Body of pancreas (tissue), 4 donors: ENCODE results near the gene PCOLCE2.

Source experiments
- POLR2A ChIP-seq, 3 donors: fragments of 450-650 bp; IDR thresholded peaks; one replicate each; pipeline ENCODE4 v1.6.1; 2016; ENCODE audit warnings: antibody characterized with exemption in 3 of 3, mild to moderate bottlenecking in 2 of 3
- TF ChIP-seq, protein P1 (sequence below), 7 experiments: fragments of 450-650 bp in 4 of 7; fragments of 200-600 bp in 3 of 7; sonication (generic) in 3 of 7; IDR thresholded peaks; one replicate each; pipeline ENCODE4 v1.5.1; 2016 to 2019; ENCODE audit warnings: antibody characterized with exemption in 7 of 7

GRCh38 chr3:142801746-142802145 lies 87.1 kb downstream of the PCOLCE2 start:
- TF ChIP-seq, protein P1, sequence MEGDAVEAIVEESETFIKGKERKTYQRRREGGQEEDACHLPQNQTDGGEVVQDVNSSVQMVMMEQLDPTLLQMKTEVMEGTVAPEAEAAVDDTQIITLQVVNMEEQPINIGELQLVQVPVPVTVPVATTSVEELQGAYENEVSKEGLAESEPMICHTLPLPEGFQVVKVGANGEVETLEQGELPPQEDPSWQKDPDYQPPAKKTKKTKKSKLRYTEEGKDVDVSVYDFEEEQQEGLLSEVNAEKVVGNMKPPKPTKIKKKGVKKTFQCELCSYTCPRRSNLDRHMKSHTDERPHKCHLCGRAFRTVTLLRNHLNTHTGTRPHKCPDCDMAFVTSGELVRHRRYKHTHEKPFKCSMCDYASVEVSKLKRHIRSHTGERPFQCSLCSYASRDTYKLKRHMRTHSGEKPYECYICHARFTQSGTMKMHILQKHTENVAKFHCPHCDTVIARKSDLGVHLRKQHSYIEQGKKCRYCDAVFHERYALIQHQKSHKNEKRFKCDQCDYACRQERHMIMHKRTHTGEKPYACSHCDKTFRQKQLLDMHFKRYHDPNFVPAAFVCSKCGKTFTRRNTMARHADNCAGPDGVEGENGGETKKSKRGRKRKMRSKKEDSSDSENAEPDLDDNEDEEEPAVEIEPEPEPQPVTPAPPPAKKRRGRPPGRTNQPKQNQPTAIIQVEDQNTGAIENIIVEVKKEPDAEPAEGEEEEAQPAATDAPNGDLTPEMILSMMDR (IDR thresholded peaks at IDR 0.05): no peak
- TF ChIP-seq POLR2A (IDR thresholded peaks at IDR 0.05): no peak
